ENCODE results near the gene GPSM1.

- TF ChIP-seq CTCF (IDR thresholded peaks at IDR 0.05) (no peak), ZFX (IDR thresholded peaks at IDR 0.05; ENCODE audit: borderline replicate concordance) (no peak)
Measured at GRCh38 chr9:136337416-136338395, 10.4 kb downstream of the GPSM1 start.

Data from 22Rv1 (cell line).